Mononuclear cell (primary cell): ENCODE measurements around the gene SMIM22. TPM values are rescaled to one million over a fixed set of nuclear protein-coding genes. Genes with fewer than 3 reads are reported as not detected.

Experiments used
- H3K27me3 ChIP-seq: 2 replicates; pipeline ENCODE4 v1.6.0; 2011; ENCODE audit warnings: low read length, control low read depth; ENCODE audit not compliant: insufficient read depth
- H3K4me1 ChIP-seq: 2 replicates; pipeline ENCODE4 v1.5.1; 2011; ENCODE audit warnings: mild to moderate bottlenecking, low read length, control low read depth; ENCODE audit not compliant: insufficient read depth
- H3K4me3 ChIP-seq: 2 replicates; pipeline ENCODE4 v1.5.1; 2011; ENCODE audit warnings: mild to moderate bottlenecking, low read length, moderate library complexity
- H3K9me3 ChIP-seq: 2 replicates; pipeline ENCODE4 v1.5.1; 2011; ENCODE audit warnings: low read depth, mild to moderate bottlenecking, control low read depth, low read length
- total RNA-seq: library from RNA; depleted of rRNA; stranded (reverse); fragments of >200 nt; gene quantifications from one replicate; pipeline ENCODE4 v1.2.3, GENCODE V29; 2012

The SMIM22 gene, protein sequence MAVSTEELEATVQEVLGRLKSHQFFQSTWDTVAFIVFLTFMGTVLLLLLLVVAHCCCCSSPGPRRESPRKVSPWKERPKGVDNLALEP
- total RNA-seq = not detected

DNA sequence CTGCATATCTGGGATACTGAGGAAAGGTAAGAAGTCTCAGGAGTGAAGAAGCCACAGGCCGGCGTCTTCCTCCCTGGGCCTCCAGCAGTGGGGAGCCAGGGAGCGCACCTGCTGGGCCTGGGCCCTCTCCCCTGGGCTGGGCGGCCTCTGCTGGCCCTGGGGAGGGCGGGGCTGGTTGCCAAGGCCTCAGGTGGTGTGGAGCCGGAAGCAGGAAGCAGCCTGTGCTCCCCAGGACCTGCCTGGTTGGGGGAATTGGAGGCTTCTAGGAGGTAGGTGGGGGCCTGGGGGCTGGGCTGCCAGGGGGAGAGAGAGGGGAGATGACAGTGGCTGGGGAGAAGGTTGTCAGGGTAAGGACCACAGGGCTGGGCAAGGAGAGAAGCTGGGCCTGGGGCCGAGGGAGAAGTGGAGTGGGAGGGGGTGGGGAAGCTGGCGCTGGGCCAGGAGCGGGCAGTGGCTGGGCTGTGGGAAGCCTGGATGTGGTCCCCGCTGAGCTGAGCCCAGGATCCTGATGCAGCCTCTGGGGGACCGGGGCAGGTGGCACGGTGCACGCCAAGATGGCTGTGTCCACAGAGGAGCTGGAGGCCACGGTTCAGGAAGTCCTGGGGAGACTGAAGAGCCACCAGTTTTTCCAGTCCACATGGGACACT lies at the start of gene SMIM22:
TSS of gene SMIM22 (plus strand) at position 189 of the 647 bp plus-strand sequence. CDS start at position 555, 366 bp downstream.
- no peak within 1 kb of the TSS for H3K4me3 ChIP-seq
- H3K27me3 ChIP-seq = no peaks in the 10 kb centered on the region
- peaks cover 4% of the 10 kb centered on the region for H3K4me1 ChIP-seq
- no peaks in the 10 kb centered on the region for H3K9me3 ChIP-seq

DNA sequence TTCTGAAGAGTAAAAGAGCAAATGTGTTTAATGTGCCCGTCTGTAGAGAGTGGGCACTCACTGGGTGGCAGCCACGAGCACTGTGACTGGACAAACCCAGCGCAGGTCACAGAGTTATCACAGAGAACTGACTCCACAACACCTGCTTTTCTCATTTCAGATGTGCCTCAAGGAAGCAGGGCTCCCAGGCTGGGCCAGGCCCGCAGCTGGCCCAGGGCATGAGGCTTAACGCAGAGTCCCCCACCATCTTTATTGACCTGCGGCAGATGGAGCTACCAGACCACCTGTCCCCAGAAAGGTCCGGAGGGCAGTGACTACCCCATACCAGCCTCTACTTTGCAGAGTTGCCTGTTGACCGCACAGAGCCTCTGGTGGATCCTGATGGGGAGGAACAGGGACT lies 49.0 kb upstream of the SMIM22 start:
- Histone ChIP-seq H3K4me1 (no peaks in the 10 kb centered on the region), H3K9me3 (no peaks in the 10 kb centered on the region), H3K4me3 (no peak overlapping the region), H3K27me3 (no peaks in the 10 kb centered on the region)

DNA sequence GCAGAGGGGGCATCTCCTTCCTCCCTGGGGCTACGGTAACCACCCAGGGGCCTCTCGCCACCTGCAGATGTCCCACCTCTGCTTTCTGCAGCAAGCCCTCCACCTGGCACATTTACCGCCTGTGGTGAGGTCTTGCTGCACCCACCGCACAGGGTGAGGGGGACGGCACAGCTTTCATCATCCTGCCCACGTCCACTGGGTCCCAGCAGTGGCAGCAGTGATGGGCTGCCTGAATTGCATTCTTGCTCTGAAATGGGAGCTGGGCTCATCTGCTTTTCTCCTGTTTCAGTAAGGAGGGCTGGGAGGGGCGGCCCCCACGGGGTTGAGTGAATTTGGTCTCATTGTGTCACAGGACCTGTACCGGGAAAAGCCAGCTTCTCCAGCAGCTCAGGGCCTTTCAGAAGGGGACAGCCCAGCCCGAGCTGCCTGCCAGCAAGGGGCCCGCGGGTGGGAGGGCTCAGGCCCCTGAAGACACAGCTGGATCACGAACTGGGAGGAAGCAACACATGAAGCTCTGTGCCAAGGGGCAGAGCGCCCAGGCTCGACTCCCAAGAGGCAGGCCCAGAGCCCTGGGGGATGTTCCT lies 48.1 kb upstream of the SMIM22 start:
- Histone ChIP-seq H3K27me3 (no peaks in the 10 kb centered on the region), H3K9me3 (no peaks in the 10 kb centered on the region), H3K4me1 (no peaks in the 10 kb centered on the region), H3K4me3 (no peak overlapping the region)

DNA sequence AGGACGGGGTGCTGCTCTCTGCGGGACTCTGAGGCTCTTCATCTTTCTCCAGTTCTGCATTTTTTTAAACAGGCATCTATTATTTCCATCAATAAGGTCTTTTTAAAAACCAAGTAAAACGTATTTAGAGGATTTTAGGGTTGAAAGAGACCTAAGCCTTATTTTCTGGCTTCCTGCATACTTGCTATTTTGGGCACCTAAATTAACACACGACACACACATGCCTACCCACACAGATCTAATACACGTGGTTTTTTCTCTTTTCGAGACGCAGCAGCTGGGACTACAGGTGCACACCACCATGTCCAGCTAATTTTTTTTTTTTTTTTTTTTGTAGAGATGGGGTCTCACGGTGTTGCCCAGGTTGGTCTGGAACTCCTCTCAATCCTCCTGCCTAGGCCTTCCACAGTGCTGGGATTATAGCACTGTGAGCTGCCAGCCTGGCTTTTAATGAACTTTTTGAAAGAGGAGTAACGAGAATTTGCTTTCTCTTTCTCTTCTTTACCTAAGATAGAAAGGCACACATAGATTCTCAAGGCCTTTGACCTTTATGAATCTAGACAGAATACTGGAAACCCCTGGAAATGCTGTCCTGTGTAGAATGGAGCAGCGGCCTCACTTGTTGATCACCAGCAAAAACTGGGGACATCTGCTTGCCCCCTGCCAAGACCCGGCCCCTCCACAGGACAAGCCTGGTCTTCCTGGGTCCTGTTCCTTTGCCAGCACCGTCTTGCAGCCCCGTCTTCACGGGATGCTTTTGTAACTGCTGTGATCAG lies 47.1 kb upstream of the SMIM22 start:
- H3K4me3 ChIP-seq = no peak overlapping the region
- no peaks in the 10 kb centered on the region for H3K4me1 ChIP-seq
- no peaks in the 10 kb centered on the region for H3K27me3 ChIP-seq
- H3K9me3 ChIP-seq = no peaks in the 10 kb centered on the region

DNA sequence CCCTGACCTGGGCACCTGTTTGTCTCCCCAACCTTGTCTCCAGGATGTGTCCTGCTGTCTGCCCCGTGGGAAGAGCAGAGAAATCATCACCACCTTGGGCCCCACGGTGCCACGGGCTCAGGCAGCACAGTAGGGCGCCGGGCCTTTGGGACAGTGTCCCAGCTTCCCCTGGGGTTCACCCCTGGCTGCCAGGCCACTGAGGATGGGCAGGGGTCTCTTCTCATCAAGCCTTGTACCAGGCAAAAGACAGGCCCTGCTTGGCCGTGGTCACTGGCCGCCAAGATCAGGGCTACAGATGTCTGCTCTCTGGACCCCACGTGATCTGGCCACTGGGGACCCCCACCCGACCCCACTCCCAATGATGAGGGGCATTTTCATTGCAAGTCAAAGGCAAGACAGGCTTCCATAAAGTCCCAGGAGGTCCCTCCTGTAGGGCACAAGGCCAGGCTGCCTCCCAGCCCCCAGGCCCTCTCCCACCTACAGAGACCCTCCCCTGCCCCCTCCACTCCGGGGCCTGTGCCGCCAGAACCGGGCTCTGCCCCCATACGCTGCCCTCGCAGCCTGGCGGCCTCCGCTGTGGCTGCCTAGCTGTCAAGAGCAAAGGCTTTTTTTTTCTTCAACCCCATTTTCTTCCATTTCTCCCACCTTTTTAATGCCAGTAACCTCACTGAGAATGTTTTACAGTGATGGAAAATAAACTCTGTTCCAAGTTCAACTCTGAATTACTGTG lies 46.3 kb upstream of the SMIM22 start:
- no peaks in the 10 kb centered on the region for H3K27me3 ChIP-seq
- no peaks in the 10 kb centered on the region for H3K9me3 ChIP-seq
- H3K4me3 ChIP-seq = no peak overlapping the region
- H3K4me1 ChIP-seq = no peaks in the 10 kb centered on the region

DNA sequence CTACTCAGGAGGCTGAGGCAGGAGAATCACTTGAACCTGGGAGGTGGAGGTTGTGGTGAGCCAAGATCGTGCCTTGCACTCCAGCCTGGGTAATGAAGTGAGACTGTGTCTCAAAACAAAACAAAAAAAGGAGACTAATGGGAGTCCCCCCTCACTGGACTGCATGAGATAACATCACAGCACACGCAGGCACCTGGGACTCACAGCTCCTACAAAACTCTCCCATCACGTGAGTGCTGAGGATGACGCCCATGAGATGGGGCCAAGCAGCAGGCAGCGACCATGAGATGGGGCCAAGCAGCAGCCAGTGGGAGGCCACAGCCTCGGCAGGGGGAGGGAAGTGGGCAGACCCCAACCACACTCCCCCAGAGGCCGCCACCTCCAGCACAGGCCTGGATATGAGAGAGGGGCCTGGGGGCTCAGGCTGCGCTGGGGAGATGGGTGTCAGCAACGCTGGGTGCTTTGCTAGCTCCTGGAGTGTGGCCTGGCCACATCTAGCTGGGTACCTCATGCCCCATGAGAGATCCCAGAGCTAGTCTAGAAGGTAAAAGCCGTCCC lies 45.4 kb upstream of the SMIM22 start:
- no peaks in the 10 kb centered on the region for H3K9me3 ChIP-seq
- H3K4me1 ChIP-seq = no peaks in the 10 kb centered on the region
- no peaks in the 10 kb centered on the region for H3K27me3 ChIP-seq
- H3K4me3 ChIP-seq = no peak overlapping the region

DNA sequence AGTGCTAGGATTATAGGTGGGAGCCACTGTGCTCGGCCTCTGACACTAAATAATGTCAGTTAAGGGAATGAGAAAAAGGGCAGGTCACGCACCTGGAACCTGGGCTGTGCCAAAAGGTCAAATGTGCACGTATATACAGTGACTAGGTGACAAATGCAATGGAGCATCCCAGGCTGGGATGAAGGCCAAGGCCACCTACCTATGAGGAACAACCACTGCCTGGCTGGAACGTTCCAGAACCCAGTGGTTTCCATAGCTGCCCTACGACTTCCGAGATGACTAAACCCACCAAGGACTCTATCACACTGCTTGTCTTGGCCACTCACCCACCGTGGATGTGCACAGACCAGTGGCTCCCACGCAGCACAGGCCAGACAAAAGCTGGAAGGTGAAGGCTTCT lies 44.3 kb upstream of the SMIM22 start:
- no peaks in the 10 kb centered on the region for H3K27me3 ChIP-seq
- H3K9me3 ChIP-seq = no peaks in the 10 kb centered on the region
- no peak overlapping the region for H3K4me3 ChIP-seq
- no peaks in the 10 kb centered on the region for H3K4me1 ChIP-seq

DNA sequence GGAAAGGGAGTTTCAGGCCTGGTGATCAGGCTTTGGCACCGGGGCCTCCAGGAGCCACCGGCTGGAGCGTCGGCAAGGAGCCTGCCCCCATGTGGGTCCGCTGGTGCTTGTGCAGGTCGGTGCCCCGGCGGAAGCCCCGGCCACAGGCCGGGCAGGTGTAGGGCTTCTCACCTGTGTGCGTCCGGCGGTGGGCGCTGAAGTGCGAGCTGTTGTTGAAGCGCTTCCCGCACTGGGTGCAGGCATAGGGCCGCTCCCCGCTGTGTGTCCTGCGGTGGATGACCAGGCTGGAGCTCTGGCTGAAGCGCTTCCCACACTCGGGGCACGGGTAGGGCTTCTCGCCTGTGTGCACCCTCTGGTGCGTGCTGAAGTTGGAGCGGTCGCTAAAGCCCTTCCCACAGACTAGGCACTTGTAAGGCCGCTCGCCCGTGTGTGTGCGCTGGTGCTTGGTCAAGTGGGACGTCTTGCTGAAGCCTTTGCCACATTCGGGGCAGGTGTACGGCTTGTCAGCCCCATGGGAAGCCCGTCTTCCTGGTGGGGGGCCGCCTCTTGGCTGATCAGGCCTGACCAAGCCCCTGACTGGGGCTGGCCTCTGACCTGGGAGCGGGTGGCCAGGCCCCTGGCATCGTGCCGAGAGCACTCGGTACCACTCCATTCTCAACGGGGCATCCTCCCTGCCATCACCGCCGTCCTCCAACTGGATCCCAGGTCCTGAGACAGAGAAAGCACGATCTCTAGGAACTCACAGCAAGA lies 42.6 kb upstream of the SMIM22 start:
- no peaks in the 10 kb centered on the region for H3K27me3 ChIP-seq
- no peaks in the 10 kb centered on the region for H3K9me3 ChIP-seq
- H3K4me1 ChIP-seq = no peaks in the 10 kb centered on the region
- H3K4me3 ChIP-seq = no peak overlapping the region

DNA sequence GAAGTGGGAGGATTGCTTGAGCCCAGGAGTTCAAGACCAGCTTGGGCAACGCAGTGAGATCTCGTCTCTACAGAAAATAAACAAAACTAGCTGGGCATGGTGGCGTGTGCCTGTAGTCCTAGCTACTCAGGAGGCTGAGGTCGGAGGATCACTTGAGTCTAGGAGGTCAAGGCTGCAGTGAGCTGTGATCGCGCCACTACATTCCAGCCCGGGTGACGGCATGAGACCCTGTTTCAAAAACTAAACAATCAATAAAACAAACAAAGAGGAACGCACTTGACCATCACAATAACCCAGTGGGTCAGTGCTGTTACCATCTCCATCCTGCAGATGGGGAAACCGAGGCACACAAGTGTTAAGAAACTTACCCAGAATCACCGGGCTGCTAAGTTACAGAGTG lies 41.9 kb upstream of the SMIM22 start:
- no peaks in the 10 kb centered on the region for H3K9me3 ChIP-seq
- H3K4me3 ChIP-seq = no peak overlapping the region

DNA sequence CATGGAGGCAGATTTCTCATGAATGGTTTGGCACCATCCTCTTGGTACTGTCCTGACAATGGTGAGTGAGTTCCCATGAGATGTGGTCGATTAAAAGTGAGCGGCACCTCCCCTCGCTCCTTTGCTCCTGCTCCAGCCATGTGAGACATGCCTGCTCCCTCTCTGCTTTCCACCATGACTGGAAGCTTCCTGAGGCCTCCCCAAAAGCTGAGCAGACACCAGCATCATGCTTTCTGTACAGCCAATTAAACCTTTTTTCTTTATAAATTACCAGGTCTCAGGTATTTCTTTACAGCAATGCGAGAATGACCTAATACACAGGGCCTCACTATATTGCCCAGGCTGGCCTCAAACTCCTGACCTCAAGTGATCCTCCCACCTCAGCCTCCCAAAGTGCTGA lies 40.3 kb upstream of the SMIM22 start:
- H3K27me3 ChIP-seq = no peaks in the 10 kb centered on the region
- no peaks in the 10 kb centered on the region for H3K4me1 ChIP-seq
- H3K4me3 ChIP-seq = no peak overlapping the region
- H3K9me3 ChIP-seq = no peaks in the 10 kb centered on the region

More for the DNA sequence above, 41.9 kb upstream of the SMIM22 start:
- no peaks in the 10 kb centered on the region for H3K4me1 ChIP-seq
- H3K27me3 ChIP-seq = no peaks in the 10 kb centered on the region

DNA sequence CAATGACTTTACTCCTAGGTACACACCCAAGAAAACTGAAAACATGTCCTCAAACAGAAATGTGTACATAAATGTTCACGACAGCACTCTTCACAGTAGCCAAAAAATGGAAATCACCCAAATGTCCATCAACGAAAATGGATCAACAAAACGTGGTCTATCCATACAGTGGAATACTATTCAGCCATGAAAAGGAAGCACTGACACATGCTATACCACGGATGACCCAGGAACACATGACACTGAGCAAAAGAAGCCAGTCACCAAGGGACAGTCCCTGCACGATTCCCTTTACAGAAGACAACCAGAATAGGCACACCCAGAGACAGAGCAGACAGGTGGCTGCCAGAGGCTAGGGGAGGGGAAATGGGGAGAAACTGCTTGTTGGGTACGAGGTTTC lies 39.5 kb upstream of the SMIM22 start:
- Histone ChIP-seq H3K9me3 (no peaks in the 10 kb centered on the region), H3K27me3 (no peaks in the 10 kb centered on the region), H3K4me1 (no peaks in the 10 kb centered on the region), H3K4me3 (no peak overlapping the region)

DNA sequence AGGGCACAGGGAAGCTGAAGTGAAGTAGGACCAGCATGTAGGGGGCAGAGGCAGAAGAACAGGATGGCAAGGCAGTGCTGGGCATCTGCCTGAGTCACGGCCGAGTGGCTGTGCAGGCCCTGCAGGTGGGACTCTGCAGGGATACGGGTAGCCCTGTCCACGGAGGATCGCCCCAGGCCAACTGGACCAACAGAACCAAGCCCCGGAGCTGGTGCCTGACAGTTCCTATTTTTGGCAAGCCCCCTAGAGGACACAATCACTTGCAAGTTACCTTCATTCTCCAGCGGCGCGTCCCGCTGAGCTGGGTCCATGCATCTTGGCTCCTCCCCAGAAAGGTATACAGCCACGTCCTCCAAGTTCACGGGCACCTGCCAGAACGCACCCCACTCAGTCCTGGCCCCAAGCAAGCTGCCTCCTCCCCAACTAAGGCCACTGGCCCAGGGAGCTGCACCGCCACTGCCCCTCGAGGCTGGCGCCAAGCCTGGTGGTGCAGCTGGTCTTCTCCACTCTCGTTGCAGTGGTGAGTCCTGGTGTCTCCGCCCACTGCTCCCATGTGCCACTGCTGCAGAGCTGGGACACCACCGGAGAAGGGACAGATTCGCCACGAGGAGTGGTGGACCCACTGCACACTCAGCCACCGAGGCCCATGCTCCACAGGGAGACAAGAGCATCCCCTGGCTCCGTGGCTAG lies 34.8 kb upstream of the SMIM22 start:
- H3K27me3 ChIP-seq = no peaks in the 10 kb centered on the region
- no peak overlapping the region for H3K4me3 ChIP-seq
- no peaks in the 10 kb centered on the region for H3K9me3 ChIP-seq
- no peaks in the 10 kb centered on the region for H3K4me1 ChIP-seq

DNA sequence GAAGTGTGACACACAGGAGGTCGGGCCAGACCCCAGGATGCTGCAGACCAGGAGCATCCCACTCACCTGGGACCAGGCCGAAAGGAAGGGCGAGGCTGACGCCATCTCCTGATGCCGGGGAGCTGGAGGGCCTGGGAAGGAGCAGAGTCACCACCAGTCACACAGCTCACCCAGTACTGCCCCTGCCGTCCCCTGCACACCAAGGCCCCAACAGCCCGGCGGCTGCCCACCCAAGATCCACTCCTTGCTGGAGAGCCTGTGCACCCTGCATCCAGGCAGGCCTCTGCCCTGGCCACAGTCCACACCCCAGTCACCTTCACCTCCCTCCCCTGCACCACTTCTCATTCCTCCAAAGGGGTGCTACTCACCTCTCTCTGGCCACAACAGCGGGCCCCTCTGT lies 33.0 kb upstream of the SMIM22 start:
- peaks cover 14% of the 10 kb centered on the region for H3K4me1 ChIP-seq
- H3K9me3 ChIP-seq = no peaks in the 10 kb centered on the region
- H3K4me3 ChIP-seq = no peak overlapping the region
- H3K27me3 ChIP-seq = no peaks in the 10 kb centered on the region

DNA sequence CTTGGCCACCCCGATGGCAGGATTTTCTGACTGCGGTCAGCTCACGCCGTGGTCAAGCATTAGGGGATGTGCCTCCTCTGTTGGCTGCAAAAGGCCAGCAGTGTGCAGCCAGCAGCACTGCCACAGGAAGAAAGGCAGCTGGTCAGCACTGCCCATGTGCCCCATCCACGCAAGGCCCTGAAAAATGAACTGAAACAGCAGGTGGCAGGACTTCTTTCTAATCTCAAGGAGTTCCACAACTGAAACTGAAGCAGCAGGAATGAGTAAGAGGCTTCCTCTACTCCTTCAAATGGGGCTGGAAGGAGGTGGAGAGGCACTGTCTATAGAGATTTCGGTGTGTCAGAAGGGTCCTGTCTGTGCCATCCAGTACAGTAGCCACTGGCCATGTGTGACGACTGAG lies 31.4 kb upstream of the SMIM22 start:
- Histone ChIP-seq H3K4me1 (peaks cover 29% of the 10 kb centered on the region), H3K9me3 (no peaks in the 10 kb centered on the region), H3K27me3 (no peaks in the 10 kb centered on the region), H3K4me3 (no peak overlapping the region)
